Mesothelial cell of epicardium (in vitro differentiated cells): ENCODE results near the gene FAM200A. TPM values are rescaled to one million over a fixed set of nuclear protein-coding genes. Genes with fewer than 3 reads are reported as not detected.

Experiments used
- DNase-seq, 2 experiments: peaks; one replicate each; pipeline ENCODE4 v3.0.0; 2021; ENCODE audit warnings: low spot score in 2 of 2; ENCODE audit not compliant: unreplicated experiment in 2 of 2
- H3K27ac Mint-ChIP-seq: 2 replicates; pipeline ENCODE4 v1.8.0; 2021; ENCODE audit warnings: mixed read lengths
- H3K27me3 Mint-ChIP-seq: 2 replicates; pipeline ENCODE4 v1.8.0; 2021; ENCODE audit warnings: low read depth, mixed read lengths
- H3K36me3 Mint-ChIP-seq: 2 replicates; pipeline ENCODE4 v1.8.0; 2021; ENCODE audit warnings: mixed read lengths
- H3K4me1 Mint-ChIP-seq: 2 replicates; pipeline ENCODE4 v1.8.0; 2021; ENCODE audit warnings: mixed read lengths
- H3K4me3 Mint-ChIP-seq: 2 replicates; pipeline ENCODE4 v1.8.0; 2021; ENCODE audit warnings: mild to moderate bottlenecking, moderate library complexity, mixed read lengths
- H3K9me3 Mint-ChIP-seq: 2 replicates; pipeline ENCODE4 v1.8.0; 2021; ENCODE audit warnings: mixed read lengths
- CTCF ChIP-seq: fragments of 200-600 bp; sonication (generic); IDR thresholded peaks from one replicate; pipeline ENCODE4 v1.5.0; 2021; ENCODE audit warnings: antibody characterized with exemption; ENCODE audit not compliant: unreplicated experiment
- total RNA-seq: library from RNA; stranded (reverse); gene quantifications from 3 replicates; pipeline ENCODE4 v1.2.1, GENCODE V29; 2021

FAM200A gene
- total RNA-seq, 1 donor from 2014 or later, result 9.4 TPM

- Mint-ChIP-seq H3K36me3 (peaks cover 60% of the 10 kb centered on the region), H3K4me1 (no peaks in the 10 kb centered on the region), H3K9me3 (peaks cover 42% of the 10 kb centered on the region), H3K27me3 (no peaks in the 10 kb centered on the region), H3K4me3 (no peak overlapping the region), H3K27ac (no peak overlapping the region)
- DNase-seq, result no peak
- TF ChIP-seq CTCF, result no peak
Measured at GRCh38 chr7:99543081-99543671, 8.7 kb downstream of the FAM200A start.

GRCh38 chr7:99541212-99541611 lies 10.7 kb downstream of the FAM200A start:
- H3K4me1 Mint-ChIP-seq, result no peaks in the 10 kb centered on the region
- H3K27me3 Mint-ChIP-seq, result no peaks in the 10 kb centered on the region
- H3K4me3 Mint-ChIP-seq, result no peak overlapping the region
- DNase-seq, result no peak
- peaks cover 45% of the 10 kb centered on the region for H3K36me3 Mint-ChIP-seq
- no peak for TF ChIP-seq CTCF
- H3K9me3 Mint-ChIP-seq, result peaks cover 44% of the 10 kb centered on the region
- H3K27ac Mint-ChIP-seq, result no peak overlapping the region

GRCh38 chr7:99540542-99540941 lies 11.4 kb downstream of the FAM200A start:
- DNase-seq, result no peak
- Mint-ChIP-seq H3K4me3 (no peak overlapping the region), H3K36me3 (peaks cover 45% of the 10 kb centered on the region), H3K9me3 (peaks cover 47% of the 10 kb centered on the region), H3K4me1 (no peaks in the 10 kb centered on the region), H3K27ac (no peak overlapping the region), H3K27me3 (no peaks in the 10 kb centered on the region)
- TF ChIP-seq CTCF, result no peak

GRCh38 chr7:99539213-99539811 lies 12.6 kb downstream of the FAM200A start:
- Mint-ChIP-seq H3K9me3 (peaks cover 47% of the 10 kb centered on the region), H3K36me3 (peaks cover 44% of the 10 kb centered on the region), H3K27me3 (no peaks in the 10 kb centered on the region), H3K4me3 (no peak overlapping the region), H3K4me1 (no peaks in the 10 kb centered on the region), H3K27ac (no peak overlapping the region)
- no peak for TF ChIP-seq CTCF
- no peak for DNase-seq

- Mint-ChIP-seq H3K27ac (no peak overlapping the region), H3K4me1 (no peaks in the 10 kb centered on the region), H3K36me3 (peaks cover 55% of the 10 kb centered on the region), H3K9me3 (peaks cover 61% of the 10 kb centered on the region), H3K4me3 (no peak overlapping the region), H3K27me3 (no peaks in the 10 kb centered on the region)
- DNase-seq, result no peak
- TF ChIP-seq CTCF, result no peak
Measured at GRCh38 chr7:99535667-99536066, 16.2 kb downstream of the FAM200A start.
